Endothelial cell of umbilical vein (primary cell): ENCODE data around the gene JARID2.

Experiments used
- EZH2 ChIP-seq: IDR thresholded peaks from 2 replicates; pipeline ENCODE4 v1.6.1; 2012; ENCODE audit warnings: borderline replicate concordance, low read depth, mild to moderate bottlenecking, moderate library complexity, low read length, inconsistent platforms; ENCODE audit not compliant: severe bottlenecking
- FOS ChIP-seq: IDR thresholded peaks from 2 replicates; pipeline ENCODE4 v1.6.1; 2011; ENCODE audit warnings: mild to moderate bottlenecking, low read length, moderate library complexity, borderline replicate concordance; ENCODE audit not compliant: insufficient read depth
- GATA2 ChIP-seq: IDR thresholded peaks from 2 replicates; pipeline ENCODE4 v1.7.0; 2011; ENCODE audit warnings: low read depth, mild to moderate bottlenecking, moderate library complexity, mixed read lengths, low read length; ENCODE audit not compliant: insufficient read length, insufficient read depth
- JUN ChIP-seq: IDR thresholded peaks from 2 replicates; pipeline ENCODE4 v1.6.1; 2011; ENCODE audit warnings: borderline replicate concordance, low read depth; ENCODE audit not compliant: insufficient read length, insufficient read depth
- MAX ChIP-seq: IDR thresholded peaks from 2 replicates; pipeline ENCODE4 v1.6.1; 2011; ENCODE audit not compliant: insufficient read depth, insufficient read length
- MYC ChIP-seq: IDR thresholded peaks from one replicate; pipeline ENCODE4 v1.6.1; 2011; ENCODE audit warnings: mild to moderate bottlenecking, low read depth, low read length
- POLR2A ChIP-seq: IDR thresholded peaks from 2 replicates; pipeline ENCODE4 v1.6.1; 2012; ENCODE audit warnings: low read depth, mild to moderate bottlenecking, control low read depth, low read length
- POLR2AphosphoS5 ChIP-seq: IDR thresholded peaks from 2 replicates; pipeline ENCODE4 v1.6.1; 2012; ENCODE audit warnings: low read depth, mild to moderate bottlenecking, control low read depth, low read length, moderate library complexity; ENCODE audit not compliant: insufficient read depth
- TF ChIP-seq, protein P1 (sequence below), 2 donors: IDR thresholded peaks; 1 replicate in 1 of 2; 2 replicates in 1 of 2; pipeline ENCODE4 v1.5.1; 2011; ENCODE audit warnings: low read length in 2 of 2, mild to moderate bottlenecking in 2 of 2, moderate library complexity in 2 of 2, control low read depth in 1 of 2, inconsistent platforms in 1 of 2, low read depth in 1 of 2; ENCODE audit not compliant: insufficient read depth in 1 of 2; ENCODE audit errors: extremely low read depth in 1 of 2

DNA sequence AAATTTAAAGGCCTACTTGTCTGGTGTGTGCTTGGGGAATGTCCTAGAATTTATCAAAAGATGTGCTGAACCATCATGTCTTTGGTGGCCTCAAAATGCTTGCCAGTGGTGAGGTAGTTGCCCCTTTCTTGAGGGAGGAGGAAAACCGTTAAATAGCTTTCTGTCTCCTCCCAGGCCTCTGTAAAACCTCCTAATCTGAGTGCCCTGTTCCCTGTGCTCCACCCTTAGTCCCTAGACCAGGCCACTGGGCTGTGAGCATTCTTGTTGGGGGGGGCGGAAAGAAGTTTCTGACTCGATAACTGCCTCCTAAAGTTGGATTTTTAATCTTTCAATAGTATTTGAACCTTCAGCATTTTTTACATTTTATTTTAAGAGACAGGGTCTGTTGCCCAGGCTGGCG, 23.1 kb downstream of the JARID2 start:
- TF ChIP-seq JUN (no peak), POLR2A (no peak), FOS (no peak), EZH2 (no peak), POLR2AphosphoS5 (no peak), MAX (no peak), GATA2 (no peak), MYC (no peak)
- TF ChIP-seq, protein P1, sequence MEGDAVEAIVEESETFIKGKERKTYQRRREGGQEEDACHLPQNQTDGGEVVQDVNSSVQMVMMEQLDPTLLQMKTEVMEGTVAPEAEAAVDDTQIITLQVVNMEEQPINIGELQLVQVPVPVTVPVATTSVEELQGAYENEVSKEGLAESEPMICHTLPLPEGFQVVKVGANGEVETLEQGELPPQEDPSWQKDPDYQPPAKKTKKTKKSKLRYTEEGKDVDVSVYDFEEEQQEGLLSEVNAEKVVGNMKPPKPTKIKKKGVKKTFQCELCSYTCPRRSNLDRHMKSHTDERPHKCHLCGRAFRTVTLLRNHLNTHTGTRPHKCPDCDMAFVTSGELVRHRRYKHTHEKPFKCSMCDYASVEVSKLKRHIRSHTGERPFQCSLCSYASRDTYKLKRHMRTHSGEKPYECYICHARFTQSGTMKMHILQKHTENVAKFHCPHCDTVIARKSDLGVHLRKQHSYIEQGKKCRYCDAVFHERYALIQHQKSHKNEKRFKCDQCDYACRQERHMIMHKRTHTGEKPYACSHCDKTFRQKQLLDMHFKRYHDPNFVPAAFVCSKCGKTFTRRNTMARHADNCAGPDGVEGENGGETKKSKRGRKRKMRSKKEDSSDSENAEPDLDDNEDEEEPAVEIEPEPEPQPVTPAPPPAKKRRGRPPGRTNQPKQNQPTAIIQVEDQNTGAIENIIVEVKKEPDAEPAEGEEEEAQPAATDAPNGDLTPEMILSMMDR (IDR thresholded peaks at IDR 0.05; ENCODE audit: extremely low read depth in 1 of 2, insufficient read depth in 1 of 2, low read depth in 1 of 2, low read length in 2 of 2): no peak
